Measurements from ENCODE around the gene PDGFB. TPM values are rescaled to one million over a fixed set of nuclear protein-coding genes. Genes with fewer than 3 reads are reported as not detected.

The PDGFB gene
- total and polyA plus RNA-seq, 9 of the 15 experiments (the other 6 are each of a cell fraction or from before 2014, with no cell fraction given): 0.07 to 4.0 (median 0.48) TPM; not detected in 1

GRCh38 chr22:39178206-39179111 lies 66.3 kb downstream of the PDGFB start:
- BruUV-seq (replicated peaks): no TSS peak
- Histone ChIP-seq H3K4me1 (replicated peaks in 1 of 2; ENCODE audit: control insufficient read depth in 2 of 2, insufficient read depth in 2 of 2, low read length in 2 of 2) (peaks cover 13 to 33% of the 10 kb centered on the region in 2 experiments; a peak in 4 of 5 replicates), H3K4me2 (ENCODE audit: insufficient read depth, low read length) (no peak overlapping the region), H3K9me1 (ENCODE audit: control insufficient read depth, insufficient read depth, low read length) (no peaks in the 10 kb centered on the region), H3K27me3 (ENCODE audit: control insufficient read depth in 2 of 2, insufficient read depth in 2 of 2, low read length in 2 of 2) (no peaks in the 10 kb centered on the region), H3K27ac (ENCODE audit: extremely low read depth, low read depth, low read length) (no peak overlapping the region), H4K20me1 (replicated peaks; ENCODE audit: control insufficient read depth, insufficient read depth, low read length) (no peaks in the 10 kb centered on the region), H3K9ac (ENCODE audit: insufficient read depth in 1 of 2, low read depth in 2 of 2, low read length in 2 of 2) (no peak overlapping the region), H3K9me3 (replicated peaks; ENCODE audit: control insufficient read depth, insufficient read depth, low read depth, low read length) (no peaks in the 10 kb centered on the region), H3K36me3 (ENCODE audit: control insufficient read depth, insufficient read depth, low read length) (no peaks in the 10 kb centered on the region), H2AFZ (ENCODE audit: low read depth, low read length) (no peak overlapping the region), H3K4me3 (no peak overlapping the region), H3K79me2 (ENCODE audit: control insufficient read depth, insufficient read depth, low read length) (no peaks in the 10 kb centered on the region)
- ChIA-PET CTCF (ENCODE audit: low intra/inter-chr PET ratio) (no interaction called here), POLR2A (interaction anchor here (0.8 to 1.7 kb wide), 3 partner anchors 52 to 140 kb away, joined by 3 to 12 read pairs (median 5); partner anchors contain the start of gene RPL3)
- intact Hi-C loops (cut with micrococcal nuclease) (loop anchor here (10.0 kb wide), 1 partner anchor 346 kb away; the partner anchor contains the start of gene ATF4), in situ Hi-C loops (cut with MboI) (loop anchor here (10.0 kb wide), 1 partner anchor 326 kb away; the partner anchor contains the start of gene MIEF1)
- FAIRE-seq: no peak
- ATAC-seq: no peak
- TF ChIP-seq ZKSCAN8 (CRISPR knock-in tag; IDR thresholded peaks at IDR 0.05) (0 out of 2 replicates have a peak, but pooled peaks have one; percentile 60), MXI1 (IDR thresholded peaks at IDR 0.05; ENCODE audit: low read depth, low read length) (no peak), ZFP36 (IDR thresholded peaks at IDR 0.05; ENCODE audit: low read depth, low read length, partially characterized antibody) (peak; percentile 66), ARID2 (IDR thresholded peaks at IDR 0.05) (no peak), EGR1 (conservative IDR thresholded peaks at IDR 0.05) (0 out of 2 replicates have a peak, but pooled peaks have one; percentile 4)
- DNase-seq (ENCODE audit: extremely low read depth in 1 of 4, low spot score in 3 of 4): no peak
- WGBS (ENCODE audit: insufficient coverage, low coverage, missing lambda C conversion rate): 65% methylated on average over 17 of the region's 19 CpGs

Measured in K562 (cell line).